Body of pancreas (tissue), 4 donors: ENCODE results near the gene RPH3AL.
"Not testable (repeated sequence)": the region's sequence is repeated elsewhere in the genome, so short reads cannot be mapped to it uniquely, and the experiment has no call there.

Experiments used
- CTCF ChIP-seq, 7 experiments: fragments of 450-650 bp in 4 of 7; fragments of 200-600 bp in 3 of 7; sonication (generic) in 3 of 7; IDR thresholded peaks; one replicate each; pipeline ENCODE4 v1.5.1; 2016 to 2019; ENCODE audit warnings: antibody characterized with exemption in 7 of 7
- POLR2A ChIP-seq, 3 donors: fragments of 450-650 bp; IDR thresholded peaks; one replicate each; pipeline ENCODE4 v1.6.1; 2016; ENCODE audit warnings: antibody characterized with exemption in 3 of 3, mild to moderate bottlenecking in 2 of 3

- not testable (repeated sequence) for TF ChIP-seq CTCF, POLR2A (IDR thresholded peaks at IDR 0.05)
These were observed 146.1 kb downstream of the RPH3AL start for GRCh38 chr17:206484-206883.
